Keratinocyte (primary cell): ENCODE data around the gene CRYM. TPM values are rescaled to one million over a fixed set of nuclear protein-coding genes. Genes with fewer than 3 reads are reported as not detected.

Source experiments
- DNase-seq: peaks from one replicate; pipeline ENCODE4 v3.0.0-alpha.2; 2011; ENCODE audit warnings: low read depth, missing footprints, low spot score
- FAIRE-seq: peaks from 2 replicates; lab custom pipeline; 2011; peaks lifted over from hg19 to GRCh38; lab: Jason Lieb, UNC
- H2AFZ ChIP-seq: 2 replicates; pipeline ENCODE4 v1.6.0; 2012; ENCODE audit warnings: low read length, control low read depth, inconsistent platforms; ENCODE audit not compliant: control insufficient read depth
- H3K27ac ChIP-seq: 2 replicates; pipeline ENCODE4 v1.5.1; 2011; ENCODE audit warnings: low read length; ENCODE audit not compliant: control insufficient read depth, insufficient read depth
- H3K27me3 ChIP-seq: 3 replicates; pipeline ENCODE4 v1.6.0; 2011; ENCODE audit warnings: low read length; ENCODE audit not compliant: control insufficient read depth, insufficient read depth; ENCODE audit errors: extremely low read depth
- H3K36me3 ChIP-seq, 2 experiments: 2 replicates in 1 of 2; 3 replicates in 1 of 2; pipeline ENCODE4 v1.5.1; 2011; ENCODE audit warnings: low read length in 2 of 2, mild to moderate bottlenecking in 1 of 2; ENCODE audit not compliant: control insufficient read depth in 2 of 2, insufficient read depth in 2 of 2; ENCODE audit errors: extremely low read depth in 1 of 2
- H3K4me1 ChIP-seq: 3 replicates; pipeline ENCODE4 v1.5.1; 2011; ENCODE audit warnings: low read length; ENCODE audit not compliant: control insufficient read depth, insufficient read depth; ENCODE audit errors: extremely low read depth
- H3K4me2 ChIP-seq: 3 replicates; pipeline ENCODE4 v1.6.0; 2011; ENCODE audit warnings: low read depth, low read length; ENCODE audit not compliant: control insufficient read depth, insufficient read depth; ENCODE audit errors: extremely low read depth
- H3K4me3 ChIP-seq, 3 experiments: fragments of 200-600 bp in 1 of 3; sonication (generic) in 1 of 3; 2 replicates in 2 of 3; 3 replicates in 1 of 3; pipeline ENCODE4 v1.5.1; 2011 to 2016; ENCODE audit warnings: low read length in 3 of 3, mild to moderate bottlenecking in 3 of 3, control low read depth in 2 of 3, inconsistent platforms in 1 of 3, low read depth in 1 of 3, mixed read lengths in 1 of 3, mixed run types in 1 of 3, moderate library complexity in 1 of 3; ENCODE audit not compliant: control insufficient read depth in 2 of 3, insufficient read depth in 2 of 3; ENCODE audit errors: extremely low read depth in 1 of 3
- H3K79me2 ChIP-seq: 2 replicates; pipeline ENCODE4 v1.6.0; 2012; ENCODE audit warnings: low read length; ENCODE audit not compliant: control insufficient read depth, insufficient read depth
- H3K9ac ChIP-seq: 3 replicates; pipeline ENCODE4 v1.6.0; 2011; ENCODE audit warnings: low read length; ENCODE audit not compliant: control insufficient read depth, insufficient read depth; ENCODE audit errors: extremely low read depth
- H3K9me1 ChIP-seq: 3 replicates; pipeline ENCODE4 v1.6.0; 2011; ENCODE audit warnings: low read length; ENCODE audit not compliant: control insufficient read depth, insufficient read depth; ENCODE audit errors: extremely low read depth
- H3K9me3 ChIP-seq: 2 replicates; pipeline ENCODE4 v1.5.1; 2012; ENCODE audit warnings: low read depth, low read length; ENCODE audit not compliant: control insufficient read depth
- H4K20me1 ChIP-seq: 3 replicates; pipeline ENCODE4 v1.6.0; 2011; ENCODE audit warnings: low read length; ENCODE audit not compliant: control insufficient read depth, insufficient read depth; ENCODE audit errors: extremely low read depth
- CTCF ChIP-seq, 3 experiments: IDR thresholded peaks in 1 of 3; conservative IDR thresholded peaks in 1 of 3; optimal IDR thresholded peaks in 1 of 3; 2 replicates in 2 of 3; 3 replicates in 1 of 3; pipeline versions ENCODE3 to v1.5.1; 2011; ENCODE audit warnings: low read length in 3 of 3, mild to moderate bottlenecking in 3 of 3, moderate library complexity in 2 of 3, control low read depth in 1 of 3, inconsistent platforms in 1 of 3; ENCODE audit not compliant: insufficient read depth in 2 of 3; ENCODE audit errors: extremely low read depth in 1 of 3
- EZH2 ChIP-seq: IDR thresholded peaks from one replicate; pipeline ENCODE4 v1.6.1; 2012; ENCODE audit warnings: inconsistent platforms, mild to moderate bottlenecking, low read length, moderate library complexity
- dilution Hi-C: fragments of 300-500 bp; cut with MboI; formaldehyde crosslinking; loops from one replicate; pipeline ENCODE4 v1.7.0; 2020; ENCODE audit warnings: low sequenced_read_pairs; ENCODE audit not compliant: extremely low pct_ligation_motif_present
- polyA plus RNA-seq, 5 experiments: library from polyadenylated mRNA; depleted of rRNA in 3 of 5; stranded (reverse) in 3 of 5; stranded (forward) in 1 of 5; unstranded in 1 of 5; fragments of >200 nt; gene quantifications; 1 replicate in 1 of 5; 2 replicates in 3 of 5; 3 replicates in 1 of 5; pipeline versions ENCODE4 v1.2.1 to v1.2.3, GENCODE V29; 2011 to 2012; ENCODE audit warnings: missing spikeins in 2 of 5, low read depth in 1 of 5, low replicate concordance in 1 of 5

Gene CRYM
- polyA plus RNA-seq, 1 donor (not counting 4 experiments of a cell fraction or from before 2014, with no cell fraction given), result 0.18 TPM

GRCh38 chr16:21256636-21257035 is 21.5 kb downstream of the CRYM start:
- Histone ChIP-seq H3K4me2 (no peak overlapping the region), H3K9me3 (no peaks in the 10 kb centered on the region), H3K36me3 (no peaks in the 10 kb centered on the region), H3K4me3 (no peak overlapping the region), H3K27ac (no peak overlapping the region), H3K9ac (no peak overlapping the region), H4K20me1 (no peaks in the 10 kb centered on the region), H2AFZ (no peak overlapping the region), H3K9me1 (no peaks in the 10 kb centered on the region), H3K79me2 (no peaks in the 10 kb centered on the region), H3K27me3 (peaks cover 13% of the 10 kb centered on the region), H3K4me1 (no peaks in the 10 kb centered on the region)
- TF ChIP-seq EZH2 (no peak), CTCF (optimal IDR thresholded peaks at IDR 0.05 in 1 of 3, IDR thresholded peaks at IDR 0.05 in 1 of 3, conservative IDR thresholded peaks at IDR 0.05 in 1 of 3; ENCODE audit: extremely low read depth in 1 of 3, insufficient read depth in 2 of 3, low read length in 3 of 3) (no peak)
- FAIRE-seq, result no peak
- no peak for DNase-seq
- dilution Hi-C loops, result no loop called here

- TF ChIP-seq CTCF (optimal IDR thresholded peaks at IDR 0.05 in 1 of 3, IDR thresholded peaks at IDR 0.05 in 1 of 3, conservative IDR thresholded peaks at IDR 0.05 in 1 of 3; ENCODE audit: extremely low read depth in 1 of 3, insufficient read depth in 2 of 3, low read length in 3 of 3), result no peak
- no peak for TF ChIP-seq EZH2
- no peaks in the 10 kb centered on the region for H3K4me1 ChIP-seq
- H2AFZ ChIP-seq, result no peak overlapping the region
- H3K4me3 ChIP-seq, result no peak overlapping the region
- peaks cover 13% of the 10 kb centered on the region for H3K27me3 ChIP-seq
- FAIRE-seq, result no peak
- no peaks in the 10 kb centered on the region for H3K79me2 ChIP-seq
- H4K20me1 ChIP-seq, result no peaks in the 10 kb centered on the region
- no peak overlapping the region for H3K27ac ChIP-seq
- dilution Hi-C loops, result no loop called here
- no peak overlapping the region for H3K4me2 ChIP-seq
- no peak overlapping the region for H3K9ac ChIP-seq
- no peaks in the 10 kb centered on the region for H3K9me1 ChIP-seq
- no peaks in the 10 kb centered on the region for H3K9me3 ChIP-seq
- H3K36me3 ChIP-seq, result no peaks in the 10 kb centered on the region
- DNase-seq, result no peak
Measured at GRCh38 chr16:21253470-21253869, 24.6 kb downstream of the CRYM start.
